Choroid plexus epithelial cell (primary cell): ENCODE measurements around the gene OR2J3.
"Not testable (repeated sequence)": the region's sequence is repeated elsewhere in the genome, so short reads cannot be mapped to it uniquely, and the experiment has no call there.

Source experiments
- DNase-seq: peaks from one replicate; pipeline ENCODE4 v3.0.0-alpha.2; 2010; ENCODE audit warnings: low read depth
- H3K4me3 ChIP-seq: 2 replicates; pipeline ENCODE4 v1.5.1; 2011; ENCODE audit warnings: low read depth, mild to moderate bottlenecking, control low read depth, low read length, moderate library complexity
- TF ChIP-seq, protein P1 (sequence below): conservative IDR thresholded peaks from 2 replicates; pipeline ENCODE4 v1.5.1; 2011; ENCODE audit warnings: low read depth, mild to moderate bottlenecking, control low read depth, inconsistent platforms, low read length, moderate library complexity

Gene OR2J3

DNA sequence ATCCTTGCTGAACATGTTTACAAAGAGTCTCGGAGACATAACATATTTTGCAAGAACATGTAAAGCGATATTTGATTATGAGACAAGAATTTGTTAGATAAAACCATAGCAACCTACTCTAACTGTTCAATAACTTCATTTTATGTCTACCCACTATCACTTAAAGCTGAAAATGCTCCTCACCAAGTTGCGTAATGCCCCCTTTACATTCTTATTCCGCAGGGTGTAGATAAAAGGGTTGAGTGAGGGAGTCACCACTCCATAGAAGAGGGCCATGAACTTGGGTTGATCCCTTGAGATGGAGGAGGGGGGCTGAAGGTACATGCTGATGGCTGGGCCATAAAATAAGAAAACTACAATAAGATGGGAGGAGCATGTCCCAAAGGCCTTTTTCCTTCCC, 29.9 kb downstream of the OR2J3 start:
- H3K4me3 ChIP-seq: no peak overlapping the region
- TF ChIP-seq, protein P1, sequence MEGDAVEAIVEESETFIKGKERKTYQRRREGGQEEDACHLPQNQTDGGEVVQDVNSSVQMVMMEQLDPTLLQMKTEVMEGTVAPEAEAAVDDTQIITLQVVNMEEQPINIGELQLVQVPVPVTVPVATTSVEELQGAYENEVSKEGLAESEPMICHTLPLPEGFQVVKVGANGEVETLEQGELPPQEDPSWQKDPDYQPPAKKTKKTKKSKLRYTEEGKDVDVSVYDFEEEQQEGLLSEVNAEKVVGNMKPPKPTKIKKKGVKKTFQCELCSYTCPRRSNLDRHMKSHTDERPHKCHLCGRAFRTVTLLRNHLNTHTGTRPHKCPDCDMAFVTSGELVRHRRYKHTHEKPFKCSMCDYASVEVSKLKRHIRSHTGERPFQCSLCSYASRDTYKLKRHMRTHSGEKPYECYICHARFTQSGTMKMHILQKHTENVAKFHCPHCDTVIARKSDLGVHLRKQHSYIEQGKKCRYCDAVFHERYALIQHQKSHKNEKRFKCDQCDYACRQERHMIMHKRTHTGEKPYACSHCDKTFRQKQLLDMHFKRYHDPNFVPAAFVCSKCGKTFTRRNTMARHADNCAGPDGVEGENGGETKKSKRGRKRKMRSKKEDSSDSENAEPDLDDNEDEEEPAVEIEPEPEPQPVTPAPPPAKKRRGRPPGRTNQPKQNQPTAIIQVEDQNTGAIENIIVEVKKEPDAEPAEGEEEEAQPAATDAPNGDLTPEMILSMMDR: no peak
- no peak for DNase-seq

DNA sequence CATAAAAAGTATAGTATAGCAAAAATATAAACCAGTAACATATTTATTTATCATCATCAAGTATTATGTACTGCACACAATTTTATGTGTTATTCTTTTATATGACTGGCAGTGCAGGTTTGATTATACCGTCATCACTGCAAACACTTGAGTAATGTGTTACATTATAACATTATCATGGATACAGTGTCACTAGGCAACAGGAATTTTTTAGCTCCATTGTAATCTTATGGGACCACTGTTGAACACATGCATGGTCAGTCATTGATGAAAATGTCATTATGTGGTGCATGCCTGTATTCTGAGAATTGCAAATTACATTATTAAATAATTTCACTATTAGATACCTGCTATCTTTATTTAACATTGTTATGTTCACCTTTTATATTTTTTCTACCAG, 33.7 kb downstream of the OR2J3 start:
- TF ChIP-seq, protein P1: no peak
- no peak for DNase-seq
- no peak overlapping the region for H3K4me3 ChIP-seq

DNA sequence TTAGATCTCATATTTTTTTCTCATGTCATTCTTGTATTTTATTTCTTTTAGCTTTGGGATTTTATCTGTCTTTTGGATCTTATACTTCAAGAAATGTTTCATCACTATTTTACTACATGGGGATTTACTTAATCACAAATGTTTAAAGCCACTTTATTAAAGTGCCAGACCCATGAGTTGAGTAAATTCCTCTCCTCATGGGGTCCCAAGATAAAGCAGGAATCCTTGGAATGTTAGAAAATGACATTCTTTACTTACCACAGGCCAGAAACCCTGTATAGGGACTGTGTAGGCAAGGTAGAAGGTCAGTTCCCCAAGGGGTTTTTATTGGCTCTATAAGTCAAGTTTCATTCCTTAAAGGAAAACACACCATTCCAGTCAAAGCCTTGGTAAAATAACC, 34.5 kb downstream of the OR2J3 start:
- no peak for DNase-seq
- TF ChIP-seq, protein P1: no peak
- no peak overlapping the region for H3K4me3 ChIP-seq

DNA sequence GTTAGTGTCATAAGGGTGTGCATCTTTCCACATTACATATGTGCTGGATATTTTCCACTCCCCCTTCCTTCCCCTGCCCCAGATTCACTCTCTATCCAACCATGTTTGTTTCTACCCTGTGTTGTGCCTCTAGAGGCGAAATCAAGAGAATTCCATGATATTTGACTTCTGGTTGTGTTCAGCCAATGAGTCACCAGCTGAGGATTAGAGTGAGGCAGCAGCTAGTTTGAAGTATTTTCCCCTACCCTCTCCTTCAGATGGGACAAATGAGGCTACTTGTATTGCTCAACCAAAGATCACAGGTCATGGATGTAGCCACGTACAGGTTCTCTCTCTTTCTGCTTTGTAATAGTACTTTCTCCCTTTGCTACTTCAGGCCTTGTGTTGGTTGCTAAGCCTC, 38.3 kb downstream of the OR2J3 start:
- no peak for DNase-seq
- H3K4me3 ChIP-seq: no peak overlapping the region
- TF ChIP-seq, protein P1: no peak

DNA sequence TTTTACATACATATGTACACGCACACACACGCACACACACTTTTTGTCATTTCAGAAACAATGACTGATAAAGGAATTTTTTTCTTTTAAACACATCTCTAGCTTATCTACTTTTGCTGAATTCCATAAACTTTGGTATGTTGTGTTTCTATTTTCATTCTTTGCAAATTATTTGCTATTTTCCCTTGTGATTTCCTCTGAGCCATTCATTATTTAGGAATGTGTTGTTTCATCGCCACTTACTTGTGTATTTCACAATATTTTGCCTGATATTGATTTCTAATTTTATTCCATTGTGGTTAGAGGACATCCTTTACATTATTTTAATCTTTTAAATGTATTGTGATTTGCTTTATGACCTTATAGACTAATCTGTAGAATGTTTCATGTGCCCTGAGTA, 39.2 kb downstream of the OR2J3 start:
- no peak overlapping the region for H3K4me3 ChIP-seq
- no peak for DNase-seq
- TF ChIP-seq, protein P1: no peak

DNA sequence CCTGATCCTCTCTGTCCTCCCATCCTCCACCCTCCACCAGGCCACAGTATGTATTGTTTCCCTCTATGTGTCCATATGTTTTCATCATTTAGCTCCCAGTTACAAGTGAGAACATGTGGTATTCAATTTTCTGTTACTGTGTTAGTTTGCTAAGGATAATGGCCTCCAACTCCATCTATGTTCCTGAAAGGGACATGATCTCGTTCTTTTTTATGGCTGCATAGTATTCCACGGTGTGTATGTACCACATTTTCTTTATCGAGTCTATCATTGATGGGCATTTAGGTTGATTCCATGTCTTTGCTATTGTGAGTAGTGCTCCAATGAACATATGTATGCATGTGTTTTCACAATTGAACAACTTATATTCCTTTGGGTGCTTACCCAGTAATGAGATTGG, 41.6 kb downstream of the OR2J3 start:
- not testable (repeated sequence) for H3K4me3 ChIP-seq, DNase-seq

DNA sequence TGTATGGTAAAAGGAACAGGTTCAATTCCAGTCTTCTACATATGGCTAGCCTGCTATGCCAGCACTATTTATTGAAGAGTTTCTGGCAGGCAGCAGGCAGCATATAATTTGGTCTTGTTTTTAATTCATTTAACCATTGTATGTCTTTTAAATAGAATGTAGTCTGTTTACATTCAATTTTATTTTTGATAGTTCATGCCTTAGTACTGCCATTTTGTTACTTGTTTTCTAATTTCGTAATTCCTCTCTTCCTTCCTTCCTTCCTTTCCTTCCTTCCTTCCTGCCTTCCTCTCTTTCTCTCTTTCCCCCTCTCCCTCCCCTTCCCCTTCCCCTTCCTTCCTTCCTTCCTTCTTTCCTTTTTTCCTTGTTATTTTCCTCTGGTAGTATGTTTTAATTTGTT, 45.2 kb downstream of the OR2J3 start:
- DNase-seq: no peak
- H3K4me3 ChIP-seq: no peak overlapping the region
- TF ChIP-seq, protein P1: no peak

DNA sequence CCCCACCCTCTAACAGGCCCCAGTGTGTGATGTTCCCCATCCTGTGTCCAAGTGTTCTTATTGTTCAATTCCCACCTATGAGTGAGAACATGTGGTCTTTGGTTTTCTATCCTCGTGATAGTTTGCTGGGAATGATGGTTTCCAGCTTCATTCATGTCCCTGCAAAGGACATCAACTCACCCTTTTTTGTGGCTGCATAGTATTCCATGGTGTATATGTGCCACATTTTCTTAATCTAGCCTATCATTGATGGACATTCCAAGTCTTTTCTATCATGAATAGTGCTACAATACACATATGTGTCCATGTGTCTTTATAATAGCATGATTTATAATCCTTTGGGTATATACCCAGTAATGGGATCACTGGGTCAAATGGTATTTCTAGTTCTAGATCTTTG, 47.3 kb downstream of the OR2J3 start:
- DNase-seq, H3K4me3 ChIP-seq: not testable (repeated sequence)

DNA sequence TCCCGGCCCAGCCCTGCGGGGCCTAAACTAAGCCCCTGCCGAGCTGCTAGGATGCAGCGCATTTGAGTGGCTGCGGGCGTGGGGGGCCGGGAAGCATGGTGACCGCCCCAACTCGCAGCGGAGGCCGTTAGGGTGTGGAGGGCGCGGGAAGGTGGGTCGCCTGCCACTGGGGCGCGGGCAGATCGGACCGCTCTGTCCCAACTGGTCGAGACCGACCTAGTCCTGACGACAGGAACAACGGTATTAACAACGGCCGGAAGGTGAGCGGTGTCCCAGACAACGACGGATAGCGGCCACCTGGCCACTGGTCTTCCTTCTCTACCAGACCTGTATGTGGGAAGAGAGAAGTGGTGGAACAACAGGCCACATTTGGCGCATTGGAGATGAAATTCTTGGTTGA, 52.1 kb downstream of the OR2J3 start:
- DNase-seq: not testable (repeated sequence)

More for the DNA sequence above, 52.1 kb downstream of the OR2J3 start:
- H3K4me3 ChIP-seq: not testable (repeated sequence)
